HG03066 (cell line): ENCODE results near the gene PCAT7.

Source experiments
- ATAC-seq: cut with Tn5 transposase; IDR thresholded peaks from one replicate; pipeline ENCODE4 v1.9.1; 2021; ENCODE audit warnings: low read depth; ENCODE audit not compliant: unreplicated experiment

Gene PCAT7

GRCh38 chr9:94600715-94601114 is 45.8 kb downstream of the PCAT7 start:
- no peak for ATAC-seq

GRCh38 chr9:94602666-94603065 is 47.8 kb downstream of the PCAT7 start:
- ATAC-seq, result no peak

- ATAC-seq, result no peak
These were observed 48.6 kb downstream of the PCAT7 start for GRCh38 chr9:94603259-94604160.

GRCh38 chr9:94606646-94607422 is 52.0 kb downstream of the PCAT7 start:
- ATAC-seq, result no peak

GRCh38 chr9:94607423-94607691 is 52.5 kb downstream of the PCAT7 start:
- ATAC-seq, result no peak

GRCh38 chr9:94610181-94610606 is 55.3 kb downstream of the PCAT7 start:
- ATAC-seq, result no peak

- ATAC-seq, result no peak
These were observed 56.8 kb downstream of the PCAT7 start for GRCh38 chr9:94611638-94612068.

- ATAC-seq, result no peak
These were observed 57.2 kb downstream of the PCAT7 start for GRCh38 chr9:94612071-94612470.

GRCh38 chr9:94613003-94613402 is 58.1 kb downstream of the PCAT7 start:
- no peak for ATAC-seq

GRCh38 chr9:94619026-94619425 is 64.1 kb downstream of the PCAT7 start:
- ATAC-seq, result no peak
